Measurements from ENCODE around the gene COA7.

- no peak for TF ChIP-seq POLR2AphosphoS5 (IDR thresholded peaks at IDR 0.05)
- TF ChIP-seq, protein P1, sequence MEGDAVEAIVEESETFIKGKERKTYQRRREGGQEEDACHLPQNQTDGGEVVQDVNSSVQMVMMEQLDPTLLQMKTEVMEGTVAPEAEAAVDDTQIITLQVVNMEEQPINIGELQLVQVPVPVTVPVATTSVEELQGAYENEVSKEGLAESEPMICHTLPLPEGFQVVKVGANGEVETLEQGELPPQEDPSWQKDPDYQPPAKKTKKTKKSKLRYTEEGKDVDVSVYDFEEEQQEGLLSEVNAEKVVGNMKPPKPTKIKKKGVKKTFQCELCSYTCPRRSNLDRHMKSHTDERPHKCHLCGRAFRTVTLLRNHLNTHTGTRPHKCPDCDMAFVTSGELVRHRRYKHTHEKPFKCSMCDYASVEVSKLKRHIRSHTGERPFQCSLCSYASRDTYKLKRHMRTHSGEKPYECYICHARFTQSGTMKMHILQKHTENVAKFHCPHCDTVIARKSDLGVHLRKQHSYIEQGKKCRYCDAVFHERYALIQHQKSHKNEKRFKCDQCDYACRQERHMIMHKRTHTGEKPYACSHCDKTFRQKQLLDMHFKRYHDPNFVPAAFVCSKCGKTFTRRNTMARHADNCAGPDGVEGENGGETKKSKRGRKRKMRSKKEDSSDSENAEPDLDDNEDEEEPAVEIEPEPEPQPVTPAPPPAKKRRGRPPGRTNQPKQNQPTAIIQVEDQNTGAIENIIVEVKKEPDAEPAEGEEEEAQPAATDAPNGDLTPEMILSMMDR (IDR thresholded peaks at IDR 0.05): no peak
Observed at GRCh38 chr1:52691821-52692220, 6.3 kb downstream of the COA7 start.
